Ascending aorta (tissue), 2 donors: ENCODE results near the gene FAM174B. TPM values are rescaled to one million over a fixed set of nuclear protein-coding genes. Genes with fewer than 3 reads are reported as not detected.

ENCODE experiments used
- DNase-seq, 2 donors: peaks; one replicate each; pipeline ENCODE4 v3.0.0-alpha.2; 2019; ENCODE audit warnings: low spot score in 2 of 2
- H3K27ac ChIP-seq, 2 donors: fragments of 200-600 bp; sonication (generic); one replicate each; pipeline ENCODE4 v1.5.1; 2016 to 2017; ENCODE audit warnings: mild to moderate bottlenecking in 1 of 2
- H3K27me3 ChIP-seq: fragments of 200-600 bp; sonication (generic); one replicate; pipeline ENCODE4 v1.5.1; 2017
- H3K36me3 ChIP-seq, 2 donors: fragments of 200-600 bp; sonication (generic); one replicate each; pipeline ENCODE4 v1.5.1; 2016
- H3K4me1 ChIP-seq, 2 donors: fragments of 200-600 bp; sonication (generic); one replicate each; pipeline ENCODE4 v1.5.1; 2016 to 2017; ENCODE audit warnings: mild to moderate bottlenecking in 1 of 2
- H3K4me3 ChIP-seq, 2 donors: fragments of 200-600 bp; sonication (generic); one replicate each; pipeline ENCODE4 v1.5.1; 2016 to 2017; ENCODE audit warnings: mild to moderate bottlenecking in 1 of 2
- H3K9me3 ChIP-seq, 2 donors: fragments of 200-600 bp; sonication (generic); one replicate each; pipeline ENCODE4 v1.5.1; 2016
- intact Hi-C: fragments of 100-400 bp; cut with DNase I; formaldehyde crosslinking; loops from one replicate; pipeline ENCODE4 v1.15.1; 2023
- total RNA-seq: library from RNA; depleted of rRNA; stranded (reverse); fragments of >200 nt; gene quantifications from one replicate; pipeline ENCODE4 v1.1.0, GENCODE V29; 2016
- TF ChIP-seq, protein P1 (sequence below), 3 experiments: fragments of 200-600 bp in 2 of 3; fragments of 450-650 bp in 1 of 3; sonication (generic) in 2 of 3; IDR thresholded peaks; one replicate each; pipeline ENCODE4 v1.5.1; 2016 to 2019; ENCODE audit warnings: antibody characterized with exemption in 3 of 3, mild to moderate bottlenecking in 1 of 3, moderate library complexity in 1 of 3

Gene FAM174B
- total RNA-seq, 1 donor from 2014 or later: 5.2 TPM

DNA sequence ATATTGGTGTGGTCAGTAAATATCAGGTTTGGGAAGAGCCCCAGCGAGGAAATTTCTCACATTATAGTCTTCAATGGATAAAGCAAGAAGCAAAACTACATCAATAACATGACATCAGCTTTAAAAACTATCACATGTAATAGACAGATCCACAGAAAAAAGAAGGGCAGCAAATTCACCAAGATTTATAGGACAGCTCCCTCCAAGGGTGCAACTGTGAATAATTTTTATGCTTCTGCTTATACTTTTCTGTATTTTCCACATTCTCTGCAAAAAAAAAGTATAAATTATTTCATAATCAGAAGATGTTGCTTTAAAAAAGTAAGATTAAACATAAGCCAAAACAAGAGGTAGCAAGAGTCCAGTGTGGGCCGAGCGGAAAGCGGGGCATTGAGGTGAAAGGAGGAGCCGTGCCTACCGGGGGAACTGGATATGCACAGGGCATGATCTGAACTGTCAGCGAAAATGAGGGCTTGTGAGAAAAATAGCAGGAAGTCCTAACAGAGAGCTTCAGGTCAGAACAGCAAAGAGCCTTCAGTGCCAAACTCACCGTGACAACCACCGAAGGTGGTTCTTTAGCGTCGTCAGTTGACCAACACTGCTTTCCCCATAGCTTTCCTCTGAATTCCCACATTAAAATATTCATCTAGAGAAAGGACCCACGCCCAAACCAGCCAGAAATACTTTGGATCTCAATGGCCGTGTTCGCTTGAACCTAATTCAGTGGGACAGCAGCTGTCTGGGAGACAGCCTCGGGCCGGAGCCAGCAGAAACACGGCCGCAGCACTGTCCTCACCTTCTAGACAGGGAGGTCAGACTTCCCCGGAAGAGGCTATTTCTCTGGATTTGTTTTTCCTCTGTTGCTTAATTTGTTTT, 59.8 kb downstream of the FAM174B start:
- Histone ChIP-seq H3K4me3 (no peak overlapping the region), H3K36me3 (no peaks in the 10 kb centered on the region), H3K4me1 (no peaks in the 10 kb centered on the region), H3K9me3 (no peaks in the 10 kb centered on the region), H3K27me3 (no peaks in the 10 kb centered on the region), H3K27ac (no peak overlapping the region)
- TF ChIP-seq, protein P1, sequence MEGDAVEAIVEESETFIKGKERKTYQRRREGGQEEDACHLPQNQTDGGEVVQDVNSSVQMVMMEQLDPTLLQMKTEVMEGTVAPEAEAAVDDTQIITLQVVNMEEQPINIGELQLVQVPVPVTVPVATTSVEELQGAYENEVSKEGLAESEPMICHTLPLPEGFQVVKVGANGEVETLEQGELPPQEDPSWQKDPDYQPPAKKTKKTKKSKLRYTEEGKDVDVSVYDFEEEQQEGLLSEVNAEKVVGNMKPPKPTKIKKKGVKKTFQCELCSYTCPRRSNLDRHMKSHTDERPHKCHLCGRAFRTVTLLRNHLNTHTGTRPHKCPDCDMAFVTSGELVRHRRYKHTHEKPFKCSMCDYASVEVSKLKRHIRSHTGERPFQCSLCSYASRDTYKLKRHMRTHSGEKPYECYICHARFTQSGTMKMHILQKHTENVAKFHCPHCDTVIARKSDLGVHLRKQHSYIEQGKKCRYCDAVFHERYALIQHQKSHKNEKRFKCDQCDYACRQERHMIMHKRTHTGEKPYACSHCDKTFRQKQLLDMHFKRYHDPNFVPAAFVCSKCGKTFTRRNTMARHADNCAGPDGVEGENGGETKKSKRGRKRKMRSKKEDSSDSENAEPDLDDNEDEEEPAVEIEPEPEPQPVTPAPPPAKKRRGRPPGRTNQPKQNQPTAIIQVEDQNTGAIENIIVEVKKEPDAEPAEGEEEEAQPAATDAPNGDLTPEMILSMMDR (IDR thresholded peaks at IDR 0.05): no peak
- no peak for DNase-seq
- intact Hi-C loops: no loop called here

DNA sequence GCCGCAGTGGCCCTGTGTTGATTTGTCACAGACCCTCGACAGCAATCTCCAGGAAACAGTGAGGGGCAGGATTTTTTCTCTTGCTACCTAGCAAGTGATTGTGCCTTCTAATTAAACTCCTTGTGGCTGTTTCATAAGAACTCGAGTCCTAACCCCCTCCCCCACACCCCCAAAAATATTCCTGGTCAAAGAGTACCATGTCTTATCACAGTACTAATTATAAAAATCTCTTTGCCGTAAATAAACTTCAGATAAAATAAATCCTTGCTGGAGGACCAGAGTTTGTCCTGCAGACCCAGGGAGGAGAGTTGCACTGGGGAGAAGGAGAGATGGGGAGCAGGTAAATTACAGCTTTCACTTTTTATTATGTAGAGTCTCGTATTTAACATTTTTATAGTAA, 64.3 kb downstream of the FAM174B start:
- no peaks in the 10 kb centered on the region for H3K27me3 ChIP-seq

DNA sequence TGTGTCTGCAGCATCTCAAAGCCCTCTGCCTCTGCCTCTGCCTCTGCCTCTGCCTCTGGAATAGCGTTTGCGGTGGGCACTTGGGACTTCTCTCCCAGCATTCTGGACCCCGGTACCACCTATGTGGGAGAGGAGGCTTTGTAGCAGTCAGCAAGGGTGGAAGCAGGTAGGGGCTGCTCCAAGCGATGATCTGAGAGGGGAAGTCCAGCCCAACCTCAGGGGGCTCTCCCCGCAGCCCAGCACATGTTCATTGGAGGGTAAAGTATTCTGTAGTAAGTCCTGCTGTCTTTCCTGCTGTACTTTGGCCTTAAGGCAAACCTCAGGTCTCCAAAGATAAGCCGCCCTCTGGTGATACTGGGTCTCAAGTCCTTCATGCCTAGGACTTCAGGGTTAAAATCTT, 68.6 kb downstream of the FAM174B start:
- Histone ChIP-seq H3K4me1 (no peaks in the 10 kb centered on the region), H3K9me3 (no peaks in the 10 kb centered on the region), H3K4me3 (no peak overlapping the region), H3K27me3 (no peaks in the 10 kb centered on the region), H3K36me3 (no peaks in the 10 kb centered on the region), H3K27ac (no peak overlapping the region)
- intact Hi-C loops: no loop called here
- TF ChIP-seq, protein P1 (IDR thresholded peaks at IDR 0.05): no peak
- DNase-seq: no peak

More for the DNA sequence above, 64.3 kb downstream of the FAM174B start:
- H3K27ac ChIP-seq: no peak overlapping the region
- no peak overlapping the region for H3K4me3 ChIP-seq
- no peaks in the 10 kb centered on the region for H3K9me3 ChIP-seq
- H3K36me3 ChIP-seq: no peaks in the 10 kb centered on the region
- TF ChIP-seq, protein P1 (IDR thresholded peaks at IDR 0.05): no peak
- no peak for DNase-seq
- intact Hi-C loops: no loop called here
- H3K4me1 ChIP-seq: no peaks in the 10 kb centered on the region

DNA sequence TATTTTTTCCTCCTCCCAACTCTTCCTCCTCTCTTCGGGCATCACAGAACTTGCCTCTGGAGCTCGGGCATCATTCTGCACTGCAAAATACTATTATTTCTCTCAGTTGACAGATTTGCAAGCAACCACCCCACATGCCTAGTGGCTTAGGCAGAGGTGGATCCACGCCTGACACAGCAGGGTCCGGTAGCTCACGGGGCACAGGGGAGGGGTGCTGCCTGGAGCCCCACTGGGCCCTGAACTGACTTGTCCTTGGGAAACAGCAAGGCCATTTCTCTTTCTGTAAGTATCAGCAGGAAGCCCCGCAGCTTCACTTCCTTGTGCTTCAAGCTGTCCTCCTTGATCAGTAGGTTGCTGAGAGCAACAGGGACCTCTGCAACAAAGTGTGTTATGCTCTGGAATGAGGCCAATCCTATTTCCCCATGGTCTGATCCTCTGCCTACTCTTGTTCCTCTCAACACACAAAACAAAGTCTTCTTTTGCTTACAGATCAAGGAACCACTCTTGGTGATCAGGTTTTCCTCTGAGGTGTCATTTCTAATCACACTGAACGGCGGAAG, 69.1 kb downstream of the FAM174B start:
- H3K36me3 ChIP-seq: no peaks in the 10 kb centered on the region
- intact Hi-C loops: no loop called here
- H3K27ac ChIP-seq: no peak overlapping the region
- TF ChIP-seq, protein P1 (IDR thresholded peaks at IDR 0.05): no peak
- no peaks in the 10 kb centered on the region for H3K27me3 ChIP-seq
- H3K4me3 ChIP-seq: no peak overlapping the region
- H3K9me3 ChIP-seq: no peaks in the 10 kb centered on the region
- no peaks in the 10 kb centered on the region for H3K4me1 ChIP-seq
- no peak for DNase-seq

DNA sequence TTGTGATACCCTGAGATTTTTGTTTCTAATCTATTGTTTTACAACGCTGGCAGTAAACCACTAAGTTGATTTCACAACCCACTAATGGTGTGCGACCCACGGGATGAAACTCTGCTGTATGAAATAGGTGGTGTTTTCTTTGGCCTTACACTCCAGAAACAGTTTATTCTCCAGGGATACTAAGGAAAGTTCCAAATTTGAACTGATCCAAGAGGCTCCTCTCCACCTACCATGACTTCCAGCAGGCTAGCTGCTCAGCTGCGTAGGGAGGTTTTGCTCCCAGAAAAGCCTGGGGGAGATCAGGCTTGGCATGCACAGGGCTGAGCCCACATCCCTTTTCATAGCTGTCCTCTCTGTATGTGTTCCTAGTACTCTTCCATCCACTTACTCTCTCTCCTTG, 71.5 kb downstream of the FAM174B start:
- no peaks in the 10 kb centered on the region for H3K4me1 ChIP-seq
- intact Hi-C loops: no loop called here

More for the DNA sequence above, 71.5 kb downstream of the FAM174B start:
- TF ChIP-seq, protein P1 (IDR thresholded peaks at IDR 0.05): no peak
- Histone ChIP-seq H3K9me3 (no peaks in the 10 kb centered on the region), H3K36me3 (no peaks in the 10 kb centered on the region), H3K4me3 (no peak overlapping the region), H3K27ac (no peak overlapping the region), H3K27me3 (no peaks in the 10 kb centered on the region)
- no peak for DNase-seq
